GM21825 (cell line): ENCODE measurements around the gene ANKRD12.

ENCODE experiments used
- ATAC-seq: cut with Tn5 transposase; IDR thresholded peaks from one replicate; pipeline ENCODE4 v1.9.1; 2021; ENCODE audit warnings: mild to moderate bottlenecking, moderate library complexity; ENCODE audit not compliant: unreplicated experiment

Gene ANKRD12

GRCh38 chr18:9181275-9181674 is 44.7 kb downstream of the ANKRD12 start:
- no peak for ATAC-seq

GRCh38 chr18:9182852-9183399 is 46.3 kb downstream of the ANKRD12 start:
- ATAC-seq: no peak

GRCh38 chr18:9184998-9185613 is 48.5 kb downstream of the ANKRD12 start:
- no peak for ATAC-seq

GRCh38 chr18:9188359-9189231 is 52.0 kb downstream of the ANKRD12 start:
- ATAC-seq: no peak

- no peak for ATAC-seq
Observed at GRCh38 chr18:9189491-9189890, 52.9 kb downstream of the ANKRD12 start.

GRCh38 chr18:9191658-9192256 is 55.2 kb downstream of the ANKRD12 start:
- ATAC-seq: no peak

DNA sequence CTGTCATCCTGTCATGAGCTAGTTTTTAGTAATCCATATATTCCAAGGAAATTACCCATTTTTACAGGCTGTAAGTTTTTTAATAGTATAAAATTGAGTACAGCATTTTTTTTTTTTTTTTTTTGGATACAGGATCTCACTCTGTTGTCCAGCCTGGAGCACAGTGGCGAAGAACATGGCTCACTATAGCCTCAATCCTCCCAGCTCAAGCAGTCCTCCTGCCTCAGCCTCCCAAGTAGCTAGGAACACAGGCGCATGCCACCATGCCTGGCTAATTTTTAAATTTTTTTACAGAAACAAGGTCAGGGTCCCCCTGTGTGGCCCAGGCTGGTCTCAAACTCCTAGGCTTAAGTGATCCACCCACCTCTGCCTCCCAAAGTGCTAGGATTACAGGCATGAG is 56.5 kb downstream of the ANKRD12 start:
- ATAC-seq: no peak

DNA sequence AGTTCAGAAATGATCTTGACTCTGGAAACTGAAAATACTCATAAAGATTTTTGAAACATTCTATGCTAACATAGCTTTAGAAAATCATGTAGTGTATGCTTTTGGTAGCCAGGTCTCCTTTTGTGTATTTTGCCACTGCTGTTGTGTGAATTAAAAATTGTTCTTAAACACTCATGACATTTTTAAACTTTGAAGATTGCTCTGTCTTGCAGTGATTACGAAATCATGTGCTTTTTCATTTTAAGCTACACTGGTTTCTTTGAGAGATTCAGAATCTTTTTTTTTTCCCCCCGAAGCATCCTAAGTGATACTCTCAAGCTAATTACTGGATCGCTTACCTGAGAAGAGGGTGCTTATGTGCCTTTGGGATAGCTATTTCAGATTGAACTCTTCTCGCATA is 60.0 kb downstream of the ANKRD12 start:
- no peak for ATAC-seq

DNA sequence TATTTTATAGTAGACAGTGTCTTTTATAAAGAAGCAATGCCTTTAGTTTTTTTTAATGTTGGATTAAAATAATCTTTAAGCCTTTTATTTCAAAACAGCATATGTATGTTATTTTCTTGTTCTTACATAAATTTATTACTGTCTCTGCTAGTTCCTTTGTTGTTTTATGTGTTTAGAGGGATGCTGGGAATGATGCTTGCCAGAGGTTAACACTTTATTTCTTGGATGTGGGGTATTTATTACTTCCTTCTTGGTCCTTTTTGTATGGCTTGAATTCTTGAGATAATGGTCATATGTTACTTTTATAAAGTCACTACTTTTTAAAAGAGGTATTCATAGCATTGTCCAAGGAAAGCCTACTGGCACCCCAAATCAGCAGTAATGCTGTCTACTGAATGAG is 63.1 kb downstream of the ANKRD12 start:
- ATAC-seq: no peak

GRCh38 chr18:9201224-9201623 is 64.6 kb downstream of the ANKRD12 start:
- no peak for ATAC-seq

DNA sequence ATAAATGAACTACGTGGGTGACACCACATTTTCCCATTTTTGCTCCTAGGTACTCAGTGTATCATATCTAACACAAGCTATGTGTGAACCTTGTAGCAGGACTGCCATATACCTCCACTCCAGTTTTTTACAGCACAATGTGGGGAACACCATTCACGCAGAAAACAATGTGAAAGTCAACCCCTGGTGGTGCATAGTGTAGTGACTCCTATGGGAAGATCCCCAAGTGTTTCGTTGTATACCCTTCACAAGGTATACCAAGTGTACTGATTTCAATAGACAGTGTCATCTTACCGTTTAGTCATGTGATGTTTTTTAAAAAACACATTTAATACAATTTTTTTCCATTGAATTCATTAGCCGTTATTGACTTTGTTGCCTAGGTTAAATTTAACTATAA is 68.1 kb downstream of the ANKRD12 start:
- ATAC-seq: no peak

GRCh38 chr18:9206421-9206820 is 69.8 kb downstream of the ANKRD12 start:
- no peak for ATAC-seq

DNA sequence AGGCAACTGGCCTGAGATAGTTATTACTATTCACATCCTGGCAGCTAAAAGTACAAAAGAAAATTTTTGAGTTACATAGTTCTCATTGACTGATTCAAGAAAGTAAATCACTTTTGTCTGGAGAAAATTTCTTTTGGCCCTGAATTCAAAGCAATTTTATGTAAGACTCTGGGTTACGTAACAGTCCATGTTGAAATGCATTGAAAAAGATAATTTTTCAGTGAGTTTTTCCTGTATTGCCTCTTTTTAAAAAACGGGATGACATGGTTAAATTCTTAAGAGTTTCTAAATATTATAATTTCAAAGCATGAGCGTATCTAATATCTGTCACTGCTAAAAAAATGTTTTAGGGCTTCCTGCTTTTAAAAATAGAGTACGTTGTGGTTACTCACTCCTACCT is 72.7 kb downstream of the ANKRD12 start:
- ATAC-seq: no peak

GRCh38 chr18:9210966-9211365 is 74.4 kb downstream of the ANKRD12 start:
- no peak for ATAC-seq

DNA sequence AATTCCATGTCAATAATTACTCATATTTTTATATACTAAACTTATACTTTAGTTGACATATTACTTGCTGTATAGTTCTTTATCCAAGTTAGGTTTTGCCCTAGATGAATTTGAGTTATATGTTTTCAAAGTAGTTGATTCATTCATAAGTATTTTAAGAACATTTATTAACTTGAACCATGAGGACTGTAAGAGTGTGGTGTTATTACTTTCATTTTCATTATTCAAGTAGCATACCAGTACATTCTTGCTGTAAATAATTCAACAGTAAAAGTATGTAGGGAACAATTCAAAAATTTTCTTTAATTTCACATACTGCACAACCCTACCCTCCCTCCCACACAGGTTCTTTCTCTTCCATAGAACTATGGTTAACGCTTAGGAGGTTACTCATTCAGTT is 75.4 kb downstream of the ANKRD12 start:
- no peak for ATAC-seq

DNA sequence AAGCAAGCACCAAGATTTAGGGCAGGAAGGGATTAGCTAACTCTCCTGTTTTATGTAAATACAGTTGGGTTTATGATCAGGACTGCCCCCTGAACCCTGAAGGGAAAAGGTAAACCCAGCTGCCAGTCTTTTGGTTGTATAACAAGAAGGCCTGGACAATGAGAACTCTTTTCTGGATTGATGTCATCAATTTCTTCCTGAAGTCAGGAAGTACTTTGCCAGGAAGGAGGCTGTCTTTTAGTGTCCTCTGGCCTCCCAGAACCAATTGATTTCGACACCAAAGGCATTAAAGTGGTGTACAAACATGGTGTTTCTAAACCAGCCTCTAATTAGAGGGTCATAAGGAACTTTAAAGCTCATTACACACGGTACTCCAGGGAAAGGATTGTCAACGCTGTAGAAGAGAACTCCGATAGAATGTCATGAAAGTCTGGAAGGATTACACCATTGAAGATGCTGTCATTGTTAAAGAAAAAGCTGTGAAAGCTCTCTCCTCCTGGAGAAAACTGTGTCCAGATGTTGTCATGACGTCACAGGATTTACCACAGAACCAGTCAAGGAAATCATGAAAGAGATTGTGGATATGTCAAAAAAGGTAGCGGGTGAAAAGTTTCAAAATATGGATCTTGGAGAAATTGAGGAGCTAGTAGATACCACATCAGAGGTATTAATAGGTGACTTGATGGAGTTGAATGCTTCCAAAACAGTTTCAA is 78.8 kb downstream of the ANKRD12 start:
- ATAC-seq: no peak

- ATAC-seq: no peak
Observed at GRCh38 chr18:9216459-9216858, 79.9 kb downstream of the ANKRD12 start.

DNA sequence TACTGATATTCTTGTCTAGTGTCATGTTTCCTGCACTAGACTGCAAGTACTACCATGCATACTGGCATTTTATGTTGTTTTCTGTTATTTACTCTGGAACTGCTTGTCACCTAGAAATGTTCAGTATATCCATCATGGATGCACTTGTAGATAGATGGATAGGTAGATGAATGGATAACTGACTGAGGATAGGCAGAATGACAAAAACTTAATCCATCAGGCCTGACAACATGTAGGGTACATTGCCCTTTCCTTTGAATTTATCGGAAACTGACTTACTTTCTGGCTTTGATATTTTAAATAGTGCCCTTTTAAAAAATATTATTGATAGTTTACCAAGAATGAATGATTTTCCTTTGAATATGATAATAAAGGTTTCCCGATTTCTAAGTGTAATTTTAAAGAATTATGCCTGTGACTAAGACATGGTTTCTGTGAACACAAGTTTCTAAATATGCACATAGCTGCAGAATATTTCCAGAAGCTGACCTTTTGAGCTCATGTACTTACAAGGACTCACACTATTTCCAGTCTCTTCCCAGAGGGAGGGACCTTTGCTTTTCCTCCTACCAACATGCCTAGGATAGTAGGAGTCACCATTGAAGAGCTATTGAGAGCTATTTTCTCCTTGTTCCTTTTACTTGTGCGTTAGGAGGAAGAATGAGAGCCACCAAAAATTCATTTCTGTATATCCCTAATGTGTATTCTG is 81.3 kb downstream of the ANKRD12 start:
- ATAC-seq: no peak

- ATAC-seq: no peak
Observed at GRCh38 chr18:9221040-9221439, 84.5 kb downstream of the ANKRD12 start.

DNA sequence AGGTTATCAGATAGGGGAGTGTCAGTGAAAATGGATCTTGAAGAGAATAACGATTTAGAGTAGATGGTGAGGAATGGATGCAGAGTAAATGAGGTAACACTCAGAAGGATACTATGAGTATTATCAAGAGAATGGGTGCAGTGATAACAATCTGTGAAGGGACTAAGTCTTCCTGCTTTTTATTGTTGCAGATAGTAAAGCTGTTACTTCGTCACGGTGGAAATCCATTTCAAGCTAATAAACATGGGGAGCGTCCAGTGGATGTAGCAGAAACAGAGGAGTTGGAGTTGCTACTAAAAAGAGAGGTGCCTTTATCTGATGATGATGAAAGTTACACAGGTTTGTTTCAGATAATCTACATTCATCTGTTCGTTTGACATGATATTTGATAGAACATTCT is 85.1 kb downstream of the ANKRD12 start:
- ATAC-seq: no peak

GRCh38 chr18:9223356-9223755 is 86.8 kb downstream of the ANKRD12 start:
- ATAC-seq: no peak
